Measurements from ENCODE around the gene ATP5F1B. TPM values are rescaled to one million over a fixed set of nuclear protein-coding genes. Genes with fewer than 3 reads are reported as not detected.
A peak's percentile ranks its signal among the peaks of the same experiment; 100 is the strongest.

ATP5F1B gene
- total and polyA plus RNA-seq, 10 donors = 223 to 375 (median 331) TPM

- H3K36me3 ChIP-seq = peaks cover 0 to 60% (median 22%) of the 10 kb centered on the region in 6 donors
- no peak for TF ChIP-seq POLR2AphosphoS5 (IDR thresholded peaks at IDR 0.05)
- no peak for TF ChIP-seq POLR2A (IDR thresholded peaks at IDR 0.05)
- TF ChIP-seq CTCF (IDR thresholded peaks at IDR 0.05 in 8 of 11, conservative IDR thresholded peaks at IDR 0.05 in 3 of 11) = peak in 4 of 11 experiments; percentile 12 to 26 (median 20)
- peaks cover 0 to 14% (median 8%) of the 10 kb centered on the region in 6 donors for H3K4me1 ChIP-seq
- no peak overlapping the region for H3K27ac ChIP-seq
- WGBS, 5 donors = 55 to 67% (median 63%) methylated on average over 3 of the region's 3 CpGs
- DNase-seq = no peak
- H3K4me3 ChIP-seq = no peak overlapping the region
- no peaks in the 10 kb centered on the region for H3K9me3 ChIP-seq
- intact Hi-C loops (cut with DNase I; ENCODE audit: low total_unique reads) = no loop called here
- H3K27me3 ChIP-seq (replicated peaks in 1 of 7) = no peaks in the 10 kb centered on the region
Measured at GRCh38 chr12:56590237-56590830, 55.5 kb downstream of the ATP5F1B start.

- no peak for TF ChIP-seq POLR2AphosphoS5 (IDR thresholded peaks at IDR 0.05)
- TF ChIP-seq POLR2A (IDR thresholded peaks at IDR 0.05) = no peak
- TF ChIP-seq CTCF (IDR thresholded peaks at IDR 0.05 in 8 of 11, conservative IDR thresholded peaks at IDR 0.05 in 3 of 11) = no peak
- no peak for DNase-seq
- intact Hi-C loops (cut with DNase I; ENCODE audit: low total_unique reads) = no loop called here
- Histone ChIP-seq H3K27me3 (replicated peaks in 1 of 7) (no peaks in the 10 kb centered on the region), H3K36me3 (peaks cover 0 to 59% (median 22%) of the 10 kb centered on the region in 6 donors), H3K27ac (no peak overlapping the region), H3K4me1 (peaks cover 0 to 14% (median 6%) of the 10 kb centered on the region in 6 donors), H3K4me3 (no peak overlapping the region), H3K9me3 (no peaks in the 10 kb centered on the region)
- WGBS, 5 donors = 88 to 100% (median 100%) methylated on average over 1 of the region's 1 CpG
Measured at GRCh38 chr12:56589783-56590182, 56.0 kb downstream of the ATP5F1B start.

Small RNA genes within 50 kb of the gene (small RNA-seq; reads per million reads assigned to genes)
- gene RN7SL809P (0 reads per million in 4 donors), gene RNU6-343P (0 reads per million in 4 donors), gene SNORD59A (10,318 to 17,698 (median 15,211) reads per million in 4 donors)

Other genes with a start within 250 kb of the ATP5F1B start
- gene TIMELESS, start 196.6 kb downstream of the ATP5F1B start, total RNA-seq = 10 to 100 TPM in 6 of 7 donors, 1 to 10 TPM in 1; 9.9 to 17.7 (median 13.3) TPM
- gene TIMELESS, start 196.6 kb downstream of the ATP5F1B start, polyA plus RNA-seq = 10 to 100 TPM; 10.0 to 10.7 (median 10.5) TPM
- under 1 TPM in 1 of 7 donors, not detected in 6; 0.52 TPM for gene MIP, start 191.3 kb downstream of the ATP5F1B start, total RNA-seq
- gene MIP, start 191.3 kb downstream of the ATP5F1B start, polyA plus RNA-seq = under 1 TPM in 2 of 3 donors, not detected in 1; 0.07 to 0.14 TPM
- gene SPRYD4, start 177.4 kb downstream of the ATP5F1B start, total RNA-seq = 1 to 10 TPM; 2.8 to 4.9 (median 4.2) TPM
- gene SPRYD4, start 177.4 kb downstream of the ATP5F1B start, polyA plus RNA-seq = 1 to 10 TPM; 1.4 to 2.5 (median 1.8) TPM
- gene GLS2, start 157.8 kb downstream of the ATP5F1B start, total RNA-seq = 1 to 10 TPM in 6 of 7 donors, under 1 TPM in 1; 0.83 to 2.4 (median 1.7) TPM
- gene GLS2, start 157.8 kb downstream of the ATP5F1B start, polyA plus RNA-seq = 1 to 10 TPM; 1.1 to 2.2 (median 1.7) TPM
- gene RBMS2, start 124.2 kb downstream of the ATP5F1B start, total RNA-seq = 10 to 100 TPM; 24.8 to 65.4 (median 27.2) TPM
- 1 to 10 TPM; 3.0 to 7.7 (median 3.3) TPM for gene RBMS2, start 124.2 kb downstream of the ATP5F1B start, polyA plus RNA-seq
- gene BAZ2A, start 15.7 kb downstream of the ATP5F1B start, total RNA-seq = 100 to 1,000 TPM; 140 to 238 (median 166) TPM
- gene BAZ2A, start 15.7 kb downstream of the ATP5F1B start, polyA plus RNA-seq = 10 to 100 TPM in 2 of 3 donors, 1 to 10 TPM in 1; 8.8 to 42.5 (median 12.5) TPM
- gene PTGES3, start 42.3 kb upstream of the ATP5F1B start, total RNA-seq = 100 to 1,000 TPM in 5 of 7 donors, 10 to 100 TPM in 2; 84.1 to 163 (median 133) TPM
- 100 to 1,000 TPM in 2 of 3 donors, 10 to 100 TPM in 1; 80.6 to 154 (median 114) TPM for gene PTGES3, start 42.3 kb upstream of the ATP5F1B start, polyA plus RNA-seq
- 100 to 1,000 TPM; 535 to 885 (median 701) TPM for gene NACA, start 79.3 kb upstream of the ATP5F1B start, total RNA-seq
- 1,000 to 10,000 TPM; 1,928 to 3,231 (median 2,748) TPM for gene NACA, start 79.3 kb upstream of the ATP5F1B start, polyA plus RNA-seq
- 10 to 100 TPM; 10.1 to 23.0 (median 11.4) TPM for gene PRIM1, start 106.3 kb upstream of the ATP5F1B start, total RNA-seq
- 10 to 100 TPM in 1 of 3 donors, 1 to 10 TPM in 2; 5.2 to 10.0 (median 8.1) TPM for gene PRIM1, start 106.3 kb upstream of the ATP5F1B start, polyA plus RNA-seq
- gene HSD17B6, start 117.3 kb upstream of the ATP5F1B start, total RNA-seq = 10 to 100 TPM; 13.7 to 93.4 (median 61.5) TPM
- gene HSD17B6, start 117.3 kb upstream of the ATP5F1B start, polyA plus RNA-seq = 10 to 100 TPM in 2 of 3 donors, 1 to 10 TPM in 1; 6.4 to 40.0 (median 13.3) TPM

Data from spleen (tissue), 11 donors.